HG03280 (cell line): Measurements from ENCODE around the gene MRPS27.

Experiments
- ATAC-seq: cut with Tn5 transposase; IDR thresholded peaks from one replicate; pipeline ENCODE4 v1.9.1; 2021; ENCODE audit warnings: mild to moderate bottlenecking, moderate library complexity; ENCODE audit not compliant: unreplicated experiment

The MRPS27 gene

DNA sequence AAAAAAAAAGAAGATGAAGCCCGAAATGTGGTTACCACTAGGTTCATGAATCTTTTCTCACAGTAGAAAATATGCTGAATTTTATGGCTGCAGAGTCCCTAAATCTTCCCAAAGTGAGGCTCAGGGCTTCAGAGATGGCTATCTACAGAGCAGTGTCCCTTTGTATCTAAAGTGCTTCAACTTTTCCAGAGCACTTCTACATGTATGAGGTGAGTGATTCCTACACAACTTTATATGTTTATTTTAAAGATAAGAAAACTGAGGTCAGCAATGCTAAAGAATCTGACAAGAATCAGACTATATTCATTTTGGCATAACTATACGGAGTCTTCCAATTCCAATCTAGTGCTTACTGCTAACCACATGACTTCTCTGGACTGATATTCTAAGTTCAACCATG lies 53.2 kb downstream of the MRPS27 start:
- ATAC-seq: no peak

GRCh38 chr5:72265032-72265877 lies 54.8 kb downstream of the MRPS27 start:
- no peak for ATAC-seq

DNA sequence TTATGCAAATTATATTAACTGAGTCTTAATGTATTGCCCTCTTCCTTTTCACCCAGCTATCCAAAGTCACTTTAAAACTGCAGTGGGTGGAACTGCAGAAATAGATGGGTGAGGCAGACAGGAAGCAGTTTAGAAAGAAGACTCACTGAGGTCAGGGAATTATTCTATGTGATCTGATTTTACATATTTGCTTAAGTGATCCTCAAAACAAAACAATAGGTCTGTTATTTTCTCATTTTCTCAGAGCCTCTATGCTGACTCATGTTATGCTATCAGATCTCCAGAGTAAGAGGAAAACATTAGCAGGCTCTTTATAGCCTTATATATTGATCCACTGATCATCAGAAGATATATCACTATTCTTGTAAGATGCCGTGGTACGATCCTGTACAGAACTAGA lies 63.5 kb downstream of the MRPS27 start:
- ATAC-seq: no peak

DNA sequence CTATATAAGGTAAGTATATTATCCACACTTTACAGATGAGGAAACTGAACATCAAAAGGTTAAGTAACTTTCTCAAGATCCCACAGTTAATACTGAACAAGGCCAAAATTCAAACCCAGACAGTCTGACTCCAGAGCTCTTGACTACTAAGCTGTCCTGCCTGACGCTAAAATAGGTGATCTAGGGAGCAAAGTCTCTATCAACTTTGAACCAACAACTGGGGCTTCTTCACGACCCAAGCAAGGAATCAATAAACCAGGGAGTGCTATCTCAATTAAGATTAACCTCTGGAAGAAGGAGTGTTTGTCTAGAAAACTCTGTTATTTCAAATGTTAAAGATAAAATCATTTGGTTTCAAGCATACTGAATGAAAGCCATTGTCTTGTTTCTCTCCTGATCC lies 64.4 kb downstream of the MRPS27 start:
- no peak for ATAC-seq

- ATAC-seq: no peak
Measured at GRCh38 chr5:72255237-72255636, 64.8 kb downstream of the MRPS27 start.

- ATAC-seq: no peak
Measured at GRCh38 chr5:72252574-72253155, 67.4 kb downstream of the MRPS27 start.

- no peak for ATAC-seq
Measured at GRCh38 chr5:72252008-72252407, 68.0 kb downstream of the MRPS27 start.

GRCh38 chr5:72251386-72251785 lies 68.7 kb downstream of the MRPS27 start:
- ATAC-seq: no peak

DNA sequence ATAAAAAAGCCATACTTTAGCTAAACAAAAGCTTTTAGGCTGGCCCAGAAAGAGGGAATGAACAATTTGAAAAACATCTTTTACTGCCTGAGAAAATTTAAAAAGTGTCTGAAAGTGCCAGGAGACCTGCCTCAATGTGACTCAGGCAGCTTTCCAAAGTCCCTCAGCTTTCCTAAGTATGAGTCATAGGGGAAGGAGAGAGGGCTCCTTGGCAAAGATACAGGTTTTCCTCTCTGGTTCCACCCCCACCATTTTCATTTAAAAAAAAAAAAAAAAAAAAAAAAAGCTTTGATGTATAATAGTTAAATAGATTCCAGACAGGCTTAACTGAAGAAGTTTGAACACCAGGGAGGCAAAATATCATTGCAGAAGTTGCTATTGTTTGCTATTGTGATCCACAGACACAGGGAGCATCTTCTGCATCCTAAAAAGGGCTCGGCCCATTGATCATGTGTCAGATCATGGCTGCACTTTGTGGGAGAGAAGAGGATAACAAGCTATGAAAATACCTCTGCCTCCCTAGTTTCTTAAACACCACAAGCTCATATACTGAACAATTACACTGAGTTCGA lies 71.5 kb downstream of the MRPS27 start:
- no peak for ATAC-seq

GRCh38 chr5:72246954-72247442 lies 73.0 kb downstream of the MRPS27 start:
- no peak for ATAC-seq

- no peak for ATAC-seq
Measured at GRCh38 chr5:72245951-72246532, 74.0 kb downstream of the MRPS27 start.

GRCh38 chr5:72245546-72245945 lies 74.5 kb downstream of the MRPS27 start:
- no peak for ATAC-seq

GRCh38 chr5:72244862-72245371 lies 75.1 kb downstream of the MRPS27 start:
- ATAC-seq: peak; percentile 91

GRCh38 chr5:72243706-72244105 lies 76.3 kb downstream of the MRPS27 start:
- ATAC-seq: no peak

DNA sequence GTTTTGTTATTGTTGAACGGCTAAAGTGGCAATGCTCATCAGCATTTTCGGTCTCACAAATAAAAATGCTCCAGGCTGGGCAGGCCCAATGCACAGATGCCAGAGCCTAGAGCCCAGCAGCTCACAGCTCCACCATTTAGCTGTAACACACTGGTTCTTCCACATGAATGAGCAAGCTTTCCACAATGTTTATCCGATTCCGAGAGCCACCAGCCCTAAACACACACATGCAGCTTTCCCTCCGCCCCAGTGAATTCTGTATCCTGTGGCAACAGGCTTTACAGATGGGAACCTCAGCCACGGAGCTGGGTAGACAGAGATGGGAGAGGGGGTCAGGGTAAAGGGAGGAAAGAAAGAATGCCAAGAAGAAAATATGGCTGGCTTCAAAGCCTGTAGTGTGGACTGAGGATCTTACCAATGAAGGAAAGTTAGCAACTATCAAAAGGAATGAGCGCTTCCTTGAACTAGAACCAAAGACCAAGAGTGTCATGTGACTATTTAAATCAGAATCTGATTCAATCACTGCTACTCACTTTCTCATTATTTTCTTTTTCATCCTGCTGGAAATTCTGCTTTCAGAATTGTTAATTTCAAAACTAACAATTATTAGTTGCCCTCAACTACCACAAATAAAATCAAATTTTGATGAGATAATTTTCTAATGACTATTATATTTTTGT lies 77.1 kb downstream of the MRPS27 start:
- ATAC-seq: no peak

DNA sequence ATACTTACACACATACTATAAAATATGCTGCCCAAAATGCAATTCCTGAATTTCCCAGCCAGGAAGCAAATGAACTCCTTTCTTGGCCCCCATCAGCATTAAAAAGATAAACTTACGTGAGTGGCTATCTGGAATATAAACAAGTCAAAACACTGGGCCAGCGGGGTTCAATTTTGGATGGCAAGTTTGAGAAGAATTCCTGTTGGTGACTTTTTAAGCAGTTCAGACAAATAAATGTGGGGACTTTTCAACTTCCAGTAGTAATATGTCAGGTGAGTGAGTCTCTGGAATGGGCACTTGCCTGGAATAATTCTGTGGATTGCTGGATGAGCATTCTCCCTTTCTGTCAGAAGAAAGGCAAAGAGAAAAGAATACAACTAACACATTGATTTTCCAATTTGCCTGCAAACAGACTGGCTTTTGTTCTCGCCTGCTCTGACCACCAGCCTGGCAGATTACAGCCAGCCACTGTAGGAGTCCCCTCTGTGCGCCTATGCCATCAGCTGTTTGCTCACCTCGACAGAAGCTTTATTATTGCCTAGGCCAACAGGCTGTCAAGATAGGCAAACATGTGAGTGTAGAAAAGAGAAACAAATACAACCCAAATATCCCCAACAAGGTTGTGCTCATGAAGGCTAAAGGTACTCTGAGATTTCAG lies 78.6 kb downstream of the MRPS27 start:
- ATAC-seq: no peak

GRCh38 chr5:72238712-72239445 lies 81.2 kb downstream of the MRPS27 start:
- ATAC-seq: no peak

DNA sequence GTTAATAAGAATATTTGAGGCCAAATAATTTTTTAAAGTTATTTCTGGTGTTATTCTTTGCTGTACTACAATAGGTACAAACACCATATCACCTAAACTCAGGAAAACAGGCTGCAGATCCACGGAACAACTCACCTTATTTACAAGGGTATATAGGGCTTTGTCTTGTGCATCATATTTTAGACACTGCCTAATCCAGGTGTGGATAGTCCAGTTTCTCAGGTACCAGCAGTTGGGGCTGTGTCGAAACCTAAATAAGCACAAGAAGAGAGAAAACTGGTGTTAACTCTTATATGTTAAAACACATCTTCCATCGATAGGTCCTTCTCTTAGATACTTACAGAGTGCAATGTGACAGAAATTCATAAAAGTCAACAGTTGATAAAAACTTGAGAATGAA lies 82.2 kb downstream of the MRPS27 start:
- no peak for ATAC-seq

GRCh38 chr5:72237415-72237814 lies 82.6 kb downstream of the MRPS27 start:
- ATAC-seq: no peak

DNA sequence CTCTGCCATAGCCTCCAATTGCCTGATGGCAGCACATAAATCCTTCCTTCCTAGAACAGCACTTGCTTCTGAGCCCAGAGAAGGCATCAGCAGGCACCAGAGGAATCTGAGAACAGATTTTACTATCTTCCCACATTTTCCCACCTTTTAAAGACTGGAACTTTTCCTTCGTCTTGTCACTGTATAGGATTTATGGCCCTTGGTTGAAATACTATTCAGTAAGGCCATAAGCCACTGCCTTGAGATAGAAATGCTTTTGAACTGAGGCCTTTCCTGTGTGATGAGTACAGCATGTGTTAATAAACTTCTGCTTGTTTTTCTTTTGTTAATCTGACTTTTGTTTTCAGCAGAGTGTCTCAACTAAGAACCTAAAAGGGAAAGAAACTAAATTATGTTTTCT lies 84.3 kb downstream of the MRPS27 start:
- no peak for ATAC-seq
